GM18526 (cell line): ENCODE measurements around the gene ARHGAP26.

Experiments
- POLR2A ChIP-seq: IDR thresholded peaks from 3 replicates; pipeline ENCODE4 v1.6.1; 2011; ENCODE audit not compliant: insufficient read length; ENCODE audit errors: extremely low read depth

The ARHGAP26 gene

DNA sequence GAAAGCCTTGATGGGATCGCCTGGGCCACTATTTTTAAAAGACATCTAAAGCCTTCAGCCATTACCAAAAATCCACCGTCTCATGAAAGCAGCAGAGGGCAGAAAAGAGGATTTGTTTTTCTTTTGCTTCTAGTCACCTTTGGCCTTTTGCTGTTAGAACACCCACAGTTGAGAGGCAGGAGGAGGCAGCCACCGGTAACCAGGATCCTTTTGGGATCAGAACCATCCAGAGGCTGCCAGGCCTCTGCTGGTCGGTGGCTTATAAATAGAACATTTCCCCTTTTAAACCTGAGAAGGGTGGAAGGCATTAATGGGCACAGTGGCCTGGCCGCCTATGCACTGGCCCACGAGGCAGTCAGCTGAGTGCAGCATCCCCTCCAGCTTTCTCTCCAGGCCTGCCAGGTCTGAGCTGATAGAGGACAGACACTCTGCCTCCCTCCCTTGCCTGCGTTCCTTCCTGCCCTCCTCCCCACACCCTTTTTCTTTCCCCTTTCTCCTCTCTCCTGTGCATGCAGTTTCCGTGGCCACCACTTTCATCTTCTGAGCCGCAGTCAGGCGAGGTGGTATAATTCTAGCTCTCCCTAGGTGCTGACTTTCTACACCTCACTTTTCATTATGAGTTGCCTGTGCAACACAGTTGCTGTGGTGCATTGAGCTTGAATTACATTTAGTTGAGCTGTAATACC lies 253.4 kb downstream of the ARHGAP26 start:
- no peak for TF ChIP-seq POLR2A

DNA sequence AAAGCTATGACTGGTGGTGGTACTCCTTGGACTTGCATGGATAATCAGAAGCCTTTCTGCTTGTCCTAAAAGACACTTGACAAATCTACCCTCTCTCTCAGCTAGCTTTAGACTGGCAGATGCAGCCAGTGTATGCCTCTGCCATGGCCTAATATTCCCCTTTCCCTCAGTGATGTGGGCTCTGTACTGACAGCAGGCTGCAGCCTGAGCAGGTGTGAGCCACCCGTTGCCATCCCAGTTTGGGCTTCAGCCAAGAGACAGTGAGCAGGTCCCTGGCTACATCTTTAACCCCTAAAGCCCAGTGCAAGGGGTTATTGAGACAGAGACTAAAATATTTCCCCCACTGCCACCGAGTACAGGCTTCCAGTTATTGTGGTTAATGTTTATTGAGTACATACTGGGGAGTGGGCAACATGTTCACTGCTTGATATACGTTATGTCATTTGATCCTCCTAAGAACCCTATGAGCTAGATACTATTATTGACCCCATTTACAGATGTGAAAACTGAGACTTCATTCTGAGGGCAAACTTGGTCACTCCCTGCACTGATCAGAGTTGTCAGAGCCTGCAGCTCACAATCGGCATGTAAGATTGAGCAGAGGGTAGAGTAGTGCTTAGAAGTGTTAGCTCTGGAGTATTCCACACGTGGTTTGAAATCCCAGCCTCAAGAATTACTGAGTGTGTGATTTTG lies 254.2 kb downstream of the ARHGAP26 start:
- no peak for TF ChIP-seq POLR2A

DNA sequence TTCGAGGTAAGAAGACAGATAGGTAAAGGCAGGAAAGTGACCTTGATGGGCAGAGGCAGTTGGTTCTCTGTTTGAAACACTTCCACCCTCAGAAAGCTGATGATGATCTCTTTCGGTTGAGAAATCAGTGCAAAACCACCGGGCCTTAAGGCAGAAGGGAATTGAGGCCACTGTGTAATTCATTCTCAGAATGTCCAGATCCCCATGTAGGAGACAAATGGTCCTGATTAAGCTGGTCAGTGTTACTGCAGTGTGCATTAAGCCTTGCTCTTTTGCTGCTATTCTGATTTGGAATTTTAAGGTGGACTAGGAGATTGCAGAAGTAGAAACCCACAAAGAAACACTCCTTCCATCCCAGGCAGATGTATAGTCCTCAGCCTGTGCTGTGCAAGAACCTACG lies 255.2 kb downstream of the ARHGAP26 start:
- TF ChIP-seq POLR2A: no peak

DNA sequence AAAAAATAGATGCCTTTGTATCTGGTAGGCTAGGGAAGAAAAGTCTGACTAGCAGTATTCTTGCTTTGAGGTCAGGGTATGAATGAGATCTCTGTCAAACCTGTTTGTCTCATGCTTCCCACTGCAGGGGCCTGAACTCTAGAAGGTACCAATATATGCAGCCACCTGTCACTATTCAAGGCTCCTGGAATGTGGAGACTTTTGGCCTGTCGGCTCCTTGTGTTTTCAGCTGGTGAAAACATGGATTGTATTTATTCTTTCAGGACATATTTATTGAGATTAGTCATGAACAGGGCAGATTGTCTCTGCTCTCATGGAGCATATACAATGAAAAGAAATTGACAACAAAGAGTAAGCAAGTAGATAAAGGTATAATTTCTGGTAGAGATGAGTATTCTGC lies 255.8 kb downstream of the ARHGAP26 start:
- no peak for TF ChIP-seq POLR2A

DNA sequence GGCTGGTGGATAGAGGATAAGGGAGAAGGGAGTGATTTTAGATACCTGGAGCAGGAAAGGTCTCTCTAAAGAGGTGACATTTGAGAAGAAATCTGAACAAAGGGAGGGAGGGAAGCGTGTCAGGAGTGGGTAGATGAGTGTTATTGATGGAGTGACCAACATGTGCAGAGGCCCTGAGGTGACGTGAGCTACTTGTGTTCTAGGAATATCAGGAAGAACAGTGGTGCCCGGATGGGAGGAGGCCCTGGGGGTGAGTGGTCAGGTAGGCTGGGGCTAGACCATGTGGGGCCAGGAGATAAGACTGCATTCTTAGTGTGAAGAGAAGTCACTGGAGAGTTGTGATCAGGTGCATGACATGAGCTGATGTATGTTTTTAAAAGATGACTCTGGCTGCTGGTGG lies 256.2 kb downstream of the ARHGAP26 start:
- TF ChIP-seq POLR2A: no peak

DNA sequence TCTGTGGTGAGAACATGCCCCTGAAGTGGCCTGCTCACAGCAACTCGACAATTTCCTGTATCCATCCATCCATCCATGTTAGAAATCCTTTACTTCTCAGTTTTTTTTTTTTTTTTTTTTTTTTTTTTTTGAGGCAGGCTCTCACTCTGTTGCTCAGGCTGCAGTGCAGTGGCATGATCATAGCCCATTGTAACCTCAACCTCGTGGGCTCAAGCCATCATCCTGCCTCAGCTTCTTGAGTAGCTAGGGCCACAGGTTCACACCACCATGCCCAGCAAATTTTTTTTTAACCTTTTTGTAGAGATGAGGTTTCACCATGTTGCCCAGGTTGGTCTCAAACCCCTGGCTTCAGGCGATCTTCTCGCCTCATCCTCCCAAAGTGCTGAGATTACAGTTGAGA lies 259.1 kb downstream of the ARHGAP26 start:
- TF ChIP-seq POLR2A: no peak

DNA sequence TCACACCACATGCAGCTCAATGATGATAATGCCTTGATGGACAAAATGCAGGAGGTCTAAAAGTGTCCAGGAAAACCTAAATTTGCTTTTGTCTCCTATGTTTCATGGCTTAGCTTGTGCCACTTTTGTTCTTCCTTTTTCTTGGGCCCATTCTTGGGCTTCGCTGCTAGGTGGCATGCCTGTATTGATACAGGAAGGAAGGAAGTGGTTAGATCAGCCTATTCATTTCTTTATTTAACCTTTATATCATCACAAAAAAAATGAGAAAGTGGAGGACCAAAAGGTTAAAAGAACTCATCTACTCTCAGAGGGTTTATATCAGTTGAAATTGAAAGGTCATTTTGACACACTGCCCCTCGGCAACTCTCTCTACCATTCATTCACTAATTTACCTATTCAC lies 260.2 kb downstream of the ARHGAP26 start:
- TF ChIP-seq POLR2A: no peak

DNA sequence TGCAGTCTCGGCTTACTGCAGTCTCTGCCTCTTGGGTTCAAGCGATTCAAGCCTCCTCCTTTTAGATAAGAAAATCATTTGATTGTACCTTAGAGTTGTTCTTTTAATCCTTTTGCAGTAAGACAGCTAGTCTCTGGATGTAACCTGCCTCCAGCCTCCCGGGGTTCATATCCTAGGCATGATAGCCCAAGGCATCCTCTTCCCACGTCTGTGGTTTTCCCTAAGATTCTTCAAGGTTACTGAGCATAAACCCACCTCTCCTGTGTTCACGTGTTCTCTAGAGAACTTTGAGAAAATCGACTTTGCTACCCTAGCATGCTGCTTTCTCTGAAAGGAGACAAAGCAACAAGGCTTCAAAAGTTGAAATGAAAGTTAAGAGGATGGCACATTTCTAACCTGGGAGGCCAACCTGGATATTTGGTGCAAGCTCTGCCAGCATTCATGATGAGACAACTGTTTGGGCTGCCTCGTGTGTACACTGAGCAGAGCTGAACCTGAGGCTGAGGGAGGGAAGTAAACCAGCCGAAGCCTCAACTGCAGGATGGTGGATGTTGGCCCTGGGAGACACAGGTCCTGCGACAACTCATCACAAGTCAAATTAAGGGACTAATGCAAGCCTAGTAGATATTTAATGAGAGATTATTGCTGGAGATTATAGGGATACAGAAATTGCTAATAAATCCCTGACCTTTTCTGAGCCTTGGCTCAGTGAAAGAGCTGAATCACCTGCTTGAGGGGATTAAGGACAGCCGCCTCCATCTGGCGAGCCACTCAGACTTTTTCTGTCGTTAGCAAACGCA lies 261.8 kb downstream of the ARHGAP26 start:
- no peak for TF ChIP-seq POLR2A

DNA sequence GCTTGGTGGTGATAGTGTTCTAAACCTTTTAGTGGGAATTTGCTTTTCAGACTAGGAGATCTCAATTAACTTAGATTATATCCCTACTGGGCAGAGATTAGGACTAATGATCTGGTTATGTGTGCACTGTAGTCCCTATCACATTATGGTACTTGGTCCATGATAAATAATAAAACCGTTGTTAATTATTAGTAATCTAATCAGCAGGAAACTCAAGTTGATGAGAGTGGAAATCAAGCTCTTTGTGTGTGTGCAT lies 262.3 kb downstream of the ARHGAP26 start:
- no peak for TF ChIP-seq POLR2A

DNA sequence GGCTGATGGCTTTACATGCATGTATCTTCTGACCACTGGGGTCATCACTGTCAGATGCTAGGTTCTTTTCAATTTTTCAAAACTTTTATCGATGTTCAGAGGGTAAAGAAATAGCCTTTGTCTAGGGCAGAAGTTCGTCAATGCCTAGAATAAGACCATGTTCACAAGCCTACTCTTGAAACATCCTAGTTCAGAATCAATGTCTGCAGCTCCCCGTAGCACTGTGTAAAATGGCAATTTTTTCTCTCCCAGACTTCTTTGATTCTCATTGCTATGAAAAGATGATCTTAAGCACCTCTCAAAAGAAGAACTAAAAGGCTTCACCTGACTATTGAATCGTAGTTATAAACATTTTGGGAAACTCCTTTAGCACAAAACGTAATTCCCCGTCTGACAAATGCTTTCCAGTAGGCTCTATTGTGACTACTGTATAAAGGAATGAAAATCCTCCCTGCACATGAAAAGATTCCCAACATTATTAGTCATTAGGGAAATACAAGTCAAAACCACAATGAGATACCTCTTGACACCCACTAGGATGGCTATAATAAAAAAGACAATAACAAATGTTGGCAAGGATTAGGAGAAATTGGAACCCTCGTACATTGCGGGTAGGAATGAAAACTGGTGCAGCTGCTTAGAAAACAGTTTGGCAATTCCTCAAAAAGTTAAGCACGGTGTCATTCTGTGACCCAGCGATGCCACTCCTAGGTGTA lies 263.5 kb downstream of the ARHGAP26 start:
- no peak for TF ChIP-seq POLR2A

DNA sequence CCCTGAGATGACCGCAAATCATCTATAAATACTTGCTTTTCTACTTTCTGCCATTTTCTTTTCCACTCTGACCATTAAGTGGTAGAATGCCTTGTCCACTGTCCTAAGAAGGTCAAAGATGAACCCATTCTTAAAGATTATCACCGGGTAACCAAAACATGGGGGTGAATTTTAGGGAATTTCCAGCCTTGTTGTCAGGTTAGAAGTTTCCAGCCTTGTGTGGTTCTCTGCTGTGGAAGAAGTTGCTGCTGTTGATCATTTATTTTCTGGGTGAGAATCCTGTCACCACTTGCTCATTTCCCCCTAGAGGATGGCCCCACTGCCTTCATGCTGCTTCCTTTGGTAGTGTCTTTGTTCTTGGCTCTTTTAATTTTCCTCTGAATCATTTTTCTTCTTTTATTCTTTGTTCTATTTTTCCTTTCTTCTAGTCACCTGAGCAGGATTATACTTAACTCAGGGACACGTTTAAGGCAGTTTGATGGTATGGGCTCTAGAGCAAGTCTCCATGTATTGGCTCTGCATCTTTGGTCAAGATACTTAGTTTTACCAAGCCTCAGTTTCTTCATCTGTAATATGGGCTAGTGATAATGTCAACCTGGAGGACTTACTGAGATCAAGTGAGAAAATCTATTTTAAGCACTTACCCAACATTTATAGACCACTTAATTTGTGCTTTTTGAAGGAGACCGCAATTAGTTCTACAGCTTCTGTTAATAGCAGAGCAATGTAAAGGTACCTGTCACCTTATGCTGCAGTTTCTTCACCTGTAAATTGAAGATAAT lies 266.2 kb downstream of the ARHGAP26 start:
- no peak for TF ChIP-seq POLR2A

DNA sequence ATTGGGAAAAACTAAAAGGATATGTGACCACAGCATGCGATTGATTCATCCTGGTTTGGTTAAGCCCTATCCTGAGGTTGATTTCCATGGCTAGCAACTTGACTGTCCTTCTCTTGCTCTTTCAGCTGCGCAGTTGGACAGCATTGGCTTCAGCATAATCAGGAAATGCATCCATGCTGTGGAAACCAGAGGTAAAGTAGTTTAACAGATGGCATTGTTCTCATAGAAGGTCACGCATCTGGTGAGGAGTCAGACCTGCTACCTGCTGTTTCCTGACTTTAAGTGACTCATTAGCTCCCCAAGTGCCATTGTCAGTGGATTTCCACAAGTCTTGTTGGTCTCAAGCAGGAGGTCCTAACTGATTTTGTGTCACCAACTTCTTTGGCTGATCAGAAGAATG lies 266.9 kb downstream of the ARHGAP26 start:
- TF ChIP-seq POLR2A: no peak

DNA sequence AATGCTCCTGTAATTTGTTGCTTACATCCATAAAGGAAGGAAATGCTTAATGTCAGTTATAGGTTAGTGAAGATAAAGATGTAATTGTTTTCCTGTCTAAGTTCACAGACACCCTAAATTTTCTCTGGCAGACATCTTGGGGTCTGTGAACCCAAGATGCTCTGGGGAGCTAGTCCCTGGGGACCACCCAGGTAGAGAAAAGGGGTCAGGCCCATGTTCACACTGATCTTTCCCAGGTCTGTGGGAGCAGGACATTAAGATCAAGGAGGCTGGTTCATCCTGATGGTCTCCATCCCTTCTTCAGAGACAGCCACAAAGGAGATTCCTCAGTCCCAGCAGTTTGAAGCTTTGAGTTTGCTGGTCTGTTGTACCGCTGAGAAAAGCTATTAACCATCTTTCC lies 267.5 kb downstream of the ARHGAP26 start:
- TF ChIP-seq POLR2A: no peak

DNA sequence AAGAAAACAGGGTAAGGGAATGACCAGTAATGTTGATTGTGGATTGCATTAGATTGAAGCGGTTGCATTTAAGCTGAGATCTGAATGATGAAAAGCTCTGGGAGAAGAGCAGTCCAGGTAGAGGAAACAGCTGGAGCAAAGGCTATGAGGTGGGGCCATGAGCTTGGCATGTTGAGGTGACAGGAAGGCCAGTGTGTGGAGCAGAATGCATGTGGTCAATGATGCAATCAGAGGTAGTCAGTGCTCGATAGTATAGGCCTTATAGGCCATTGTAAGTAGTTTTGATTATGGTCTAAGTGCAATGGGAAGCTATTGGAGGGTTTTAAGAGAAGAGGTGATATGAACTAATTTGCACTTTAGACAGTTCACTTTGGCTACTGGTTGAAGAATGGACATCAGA lies 270.4 kb downstream of the ARHGAP26 start:
- no peak for TF ChIP-seq POLR2A

DNA sequence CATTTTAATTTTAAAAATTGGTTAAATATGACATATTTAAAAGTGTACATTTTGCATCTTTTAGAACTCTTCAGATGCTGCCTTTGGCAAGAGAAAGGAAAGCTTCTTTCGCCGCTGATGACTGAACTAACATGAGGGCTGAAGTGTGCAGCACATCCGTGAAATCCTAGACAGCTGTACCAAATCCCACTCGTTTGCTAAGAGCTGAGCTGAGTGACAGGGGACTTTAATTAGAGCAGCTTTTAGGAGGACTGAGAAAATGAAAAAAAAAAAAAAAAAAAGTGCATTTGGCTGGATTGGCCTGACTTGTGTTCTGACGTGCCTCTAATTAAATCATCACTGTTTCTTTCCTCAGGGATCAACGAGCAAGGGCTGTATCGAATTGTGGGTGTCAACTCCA lies 271.3 kb downstream of the ARHGAP26 start:
- no peak for TF ChIP-seq POLR2A
